A549 (cell line): Measurements from ENCODE around the gene STAT4. TPM values are rescaled to one million over a fixed set of nuclear protein-coding genes. Genes with fewer than 3 reads are reported as not detected.

ENCODE experiments used
- ATAC-seq, 2 experiments: fragments of 200-7000 bp in 1 of 2; fragments of >200 bp in 1 of 2; cut with Nextera tagmentation in 1 of 2; cut with Tn5 transposase in 1 of 2; 3 replicates each; pipeline versions ENCODE4 v1.8.0 to v1.9.1; 2018 to 2020; ENCODE audit warnings: mild to moderate bottlenecking in 1 of 2, moderate library complexity in 1 of 2
- CTCF ChIA-PET: fragments of 300-600 bp; sonication (Branson Sonifier 250); formaldehyde crosslinking; extraction: SDS; loops from one replicate; lab custom pipeline; 2021; ENCODE audit warnings: antibody characterized with exemption, inconsistent platforms; lab: Yijun Ruan, JAX
- POLR2A ChIA-PET: fragments of 350-600 bp; formaldehyde crosslinking; extraction: SDS; loops from one replicate; lab custom pipeline; 2021; ENCODE audit warnings: antibody characterized with exemption, inconsistent platforms; lab: Yijun Ruan, JAX
- DNase-seq, 2 experiments: peaks; one replicate each; pipeline versions ENCODE4 v3.0.0 to v3.0.0-alpha.2; 2011 to 2016; ENCODE audit warnings: low read depth in 1 of 2, low spot score in 1 of 2
- FAIRE-seq: peaks from 2 replicates; lab custom pipeline; 2011; peaks lifted over from hg19 to GRCh38; lab: Jason Lieb, UNC
- H3K27ac ChIP-seq, 2 experiments: fragments of >200 bp; sonication (Bioruptor Twin); formaldehyde crosslinking; 3 replicates each; pipeline ENCODE4 v1.5.1; 2016 to 2017
- H3K4me1 ChIP-seq: fragments of >200 bp; sonication (Bioruptor Twin); formaldehyde crosslinking; 3 replicates; pipeline ENCODE4 v1.6.1; 2016
- H3K4me2 ChIP-seq: fragments of >200 bp; sonication (Bioruptor Twin); formaldehyde crosslinking; 3 replicates; pipeline ENCODE4 v1.6.1; 2016
- H3K4me3 ChIP-seq: fragments of >200 bp; sonication (Bioruptor Twin); formaldehyde crosslinking; 3 replicates; pipeline ENCODE4 v1.5.1; 2016
- H3K9me3 ChIP-seq: fragments of >200 bp; sonication (Bioruptor Twin); formaldehyde crosslinking; 3 replicates; pipeline ENCODE4 v1.6.1; 2016
- BHLHE40 ChIP-seq: IDR thresholded peaks from 2 replicates; pipeline ENCODE4 v1.6.1; 2012; ENCODE audit warnings: low read depth, low read length, inconsistent platforms
- CBX2 ChIP-seq: fragments of 200-600 bp; sonication (generic); IDR thresholded peaks from 2 replicates; pipeline ENCODE4 v1.6.1; 2016; ENCODE audit warnings: low read depth, mild to moderate bottlenecking, borderline replicate concordance
- CBX8 ChIP-seq: fragments of 200-600 bp; sonication (generic); IDR thresholded peaks from 2 replicates; pipeline ENCODE4 v1.6.1; 2016
- CEBPB ChIP-seq, 2 experiments: fragments of >200 bp in 1 of 2; sonication (Bioruptor Twin) in 1 of 2; formaldehyde crosslinking in 1 of 2; IDR thresholded peaks; 2 replicates each; pipeline ENCODE4 v1.6.1; 2012 to 2016
- CHD2 ChIP-seq: fragments of 150-350 bp; IDR thresholded peaks from 2 replicates; pipeline ENCODE4 v1.6.1; 2014; ENCODE audit warnings: low read length; ENCODE audit not compliant: partially characterized antibody
- EHF ChIP-seq: fragments of 250-450 bp; sonication (Bioruptor Pico); IDR thresholded peaks from 2 replicates; pipeline ENCODE4 v1.5.0; 2020; ENCODE audit warnings: mild to moderate bottlenecking
- EP300 ChIP-seq, 2 experiments: fragments of >200 bp; sonication (Bioruptor Twin); formaldehyde crosslinking; IDR thresholded peaks; 2 replicates in 1 of 2; 3 replicates in 1 of 2; pipeline ENCODE4 v1.6.1; 2016 to 2017
- GATA3 ChIP-seq: IDR thresholded peaks from 2 replicates; pipeline ENCODE4 v1.6.1; 2012; ENCODE audit warnings: borderline replicate concordance
- HEYL ChIP-seq: fragments of 250-450 bp; sonication (Bioruptor Pico); IDR thresholded peaks from 2 replicates; pipeline ENCODE4 v1.8.0; 2021; ENCODE audit warnings: mild to moderate bottlenecking, moderate library complexity
- HOXB13 ChIP-seq: fragments of 250-450 bp; sonication (Bioruptor Pico); IDR thresholded peaks from 2 replicates; pipeline ENCODE4 v1.5.0; 2020; ENCODE audit warnings: low read depth, mild to moderate bottlenecking, moderate library complexity
- HOXB5 ChIP-seq: fragments of 250-450 bp; sonication (Bioruptor Pico); IDR thresholded peaks from 2 replicates; pipeline ENCODE4 v1.5.0; 2020; ENCODE audit warnings: mild to moderate bottlenecking, moderate library complexity
- JUN ChIP-seq, 2 experiments: fragments of >200 bp; sonication (Bioruptor Twin); formaldehyde crosslinking; IDR thresholded peaks; 2 replicates in 1 of 2; 3 replicates in 1 of 2; pipeline ENCODE4 v1.6.1; 2016 to 2017
- JUNB ChIP-seq: fragments of >200 bp; sonication (Bioruptor Twin); formaldehyde crosslinking; IDR thresholded peaks from 2 replicates; pipeline ENCODE4 v1.6.1; 2016
- MAX ChIP-seq: IDR thresholded peaks from 2 replicates; pipeline ENCODE4 v1.6.1; 2012
- MYC ChIP-seq: IDR thresholded peaks from 2 replicates; pipeline ENCODE4 v1.6.1; 2012; ENCODE audit warnings: mild to moderate bottlenecking, inconsistent platforms, low read length, improper control_type of control experiment, borderline replicate concordance
- NPAS2 ChIP-seq: fragments of 250-450 bp; sonication (Bioruptor Pico); IDR thresholded peaks from 2 replicates; pipeline ENCODE4 v1.8.0; 2022; ENCODE audit warnings: mild to moderate bottlenecking, moderate library complexity, borderline replicate concordance
- PHF8 ChIP-seq: fragments of 200-600 bp; sonication (generic); IDR thresholded peaks from 2 replicates; pipeline ENCODE4 v1.6.1; 2016; ENCODE audit warnings: low read depth, mild to moderate bottlenecking, antibody characterized with exemption, moderate library complexity, borderline replicate concordance
- POLR2A ChIP-seq: IDR thresholded peaks from 2 replicates; pipeline ENCODE4 v1.6.1; 2012; ENCODE audit warnings: mild to moderate bottlenecking, low read length
- POLR2AphosphoS2 ChIP-seq: conservative IDR thresholded peaks from 2 replicates; pipeline ENCODE4 v1.6.1; 2012; ENCODE audit warnings: low read length, improper control_type of control experiment, inconsistent platforms
- RAD21 ChIP-seq, 2 experiments: fragments of >200 bp in 1 of 2; sonication (Bioruptor Twin) in 1 of 2; formaldehyde crosslinking in 1 of 2; IDR thresholded peaks in 1 of 2; conservative IDR thresholded peaks in 1 of 2; 2 replicates in 1 of 2; 3 replicates in 1 of 2; pipeline ENCODE4 v1.6.1; 2012 to 2018; ENCODE audit warnings: inconsistent platforms in 1 of 2
- RARB ChIP-seq: fragments of 250-450 bp; sonication (Bioruptor Pico); IDR thresholded peaks from 2 replicates; pipeline ENCODE4 v1.8.0; 2021; ENCODE audit warnings: mild to moderate bottlenecking, moderate library complexity
- RCOR1 ChIP-seq: fragments of 150-350 bp; IDR thresholded peaks from 2 replicates; pipeline ENCODE4 v1.6.1; 2014; ENCODE audit warnings: antibody characterized with exemption, low read length, low read depth
- RFX5 ChIP-seq: fragments of 450-650 bp; IDR thresholded peaks from 2 replicates; pipeline ENCODE4 v1.7.1; 2014; ENCODE audit warnings: antibody characterized with exemption, mild to moderate bottlenecking, moderate library complexity
- SMC3 ChIP-seq: fragments of >200 bp; sonication (Bioruptor Twin); formaldehyde crosslinking; IDR thresholded peaks from 3 replicates; pipeline ENCODE4 v1.6.1; 2018; ENCODE audit warnings: inconsistent platforms
- SREBF2 ChIP-seq: fragments of 450-650 bp; IDR thresholded peaks from 2 replicates; pipeline ENCODE4 v1.6.1; 2014; ENCODE audit warnings: mild to moderate bottlenecking, moderate library complexity
- TFCP2L1 ChIP-seq: fragments of 250-450 bp; sonication (Bioruptor Pico); IDR thresholded peaks from 2 replicates; pipeline ENCODE4 v1.5.0; 2021; ENCODE audit warnings: mild to moderate bottlenecking
- USF2 ChIP-seq: fragments of 450-650 bp; IDR thresholded peaks from 2 replicates; pipeline ENCODE4 v1.6.1; 2014; ENCODE audit warnings: antibody characterized with exemption
- ZC3H11A ChIP-seq: fragments of 450-650 bp; IDR thresholded peaks from 2 replicates; pipeline ENCODE4 v1.6.1; 2014; ENCODE audit warnings: antibody characterized with exemption, mild to moderate bottlenecking
- WGBS: methylation state at CpG from one replicate; pipeline ENCODE4 v1.1.6; 2017; ENCODE audit errors: missing lambda C conversion rate; 5-methylcytosine and 5-hydroxymethylcytosine counted together
- polyA plus RNA-seq, 4 experiments: library from polyadenylated mRNA; depleted of rRNA in 3 of 4; stranded (reverse); fragments of >200 nt; fragmentation: RNase III in 1 of 4; extraction: RNeasy Plus Mini Kit Qiagen cat#74134 plus additional on column Dnase treatment in 1 of 4; gene quantifications; 2 replicates in 3 of 4; 3 replicates in 1 of 4; pipeline ENCODE4 v1.2.3, GENCODE V29; 2011 to 2017
- TF ChIP-seq, protein P1 (sequence below): fragments of >200 bp; sonication (Bioruptor Twin); formaldehyde crosslinking; IDR thresholded peaks from 3 replicates; pipeline ENCODE4 v1.5.1; 2016

STAT4 gene
- polyA plus RNA-seq, 2 of the 4 experiments (the other 2 are of a cell fraction): 11.6 to 34.4 TPM

DNA sequence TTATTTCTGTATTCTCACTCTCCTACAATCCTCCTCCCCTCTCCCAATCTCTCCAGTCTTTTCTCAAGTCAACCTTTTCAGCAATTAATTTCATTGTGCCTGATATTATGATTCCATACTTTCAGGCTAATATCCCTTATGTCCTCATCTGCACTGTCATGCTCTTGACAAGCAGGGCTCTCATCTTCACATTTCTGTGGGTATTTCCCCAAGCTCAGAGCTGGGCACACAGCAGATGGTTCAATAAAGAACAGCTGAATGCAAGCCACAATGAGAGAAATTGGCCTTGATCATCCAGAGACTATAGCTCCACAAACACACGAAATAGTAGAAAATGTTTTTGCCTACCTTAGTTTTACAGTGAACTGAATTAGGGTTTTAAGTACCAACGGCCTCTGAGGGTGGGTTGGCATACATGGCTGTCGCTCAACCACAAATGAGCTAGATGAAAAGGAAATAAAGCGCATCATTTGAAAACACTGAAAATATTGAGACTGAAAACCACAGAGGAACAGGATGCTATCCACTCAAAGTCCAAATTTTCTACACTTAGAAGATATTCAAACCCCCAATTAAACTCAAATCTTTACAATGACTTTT lies 89.3 kb downstream of the STAT4 start:
- WGBS: 74% methylated on average over 4 of the region's 4 CpGs
- DNase-seq: no peak
- FAIRE-seq: no peak
- CTCF ChIA-PET: interaction anchor here (0.6 to 2.9 kb wide), 3 partner anchors 9 to 771 kb away, joined by 3 to 15 read pairs (median 3); no protein-coding TSS in a partner anchor
- no peak overlapping the region for H3K4me2 ChIP-seq
- TF ChIP-seq SMC3 (no peak), GATA3 (no peak), RFX5 (no peak), RAD21 (conservative IDR thresholded peaks at IDR 0.05 in 1 of 2, IDR thresholded peaks at IDR 0.05 in 1 of 2) (no peak), SREBF2 (no peak), HOXB5 (CRISPR knock-in tag) (no peak), MYC (no peak), NPAS2 (no peak), EHF (CRISPR knock-in tag) (no peak)
- no peak overlapping the region for H3K27ac ChIP-seq
- H3K4me1 ChIP-seq: no peaks in the 10 kb centered on the region
- H3K4me3 ChIP-seq: no peak overlapping the region
- H3K9me3 ChIP-seq: no peaks in the 10 kb centered on the region
- POLR2A ChIA-PET: no interaction called here
- no peak for ATAC-seq

- ChIA-PET POLR2A (interaction anchor here (0.6 kb wide), 1 partner anchor 9 kb away, joined by 3 read pairs; no protein-coding TSS in a partner anchor), CTCF (interaction anchor here (1.0 to 1.1 kb wide), 2 partner anchors 44 to 96 kb away, joined by 3 read pairs; no protein-coding TSS in a partner anchor)
- H3K27ac ChIP-seq: no peak overlapping the region
- H3K4me2 ChIP-seq: no peak overlapping the region
- no peak overlapping the region for H3K4me3 ChIP-seq
- H3K4me1 ChIP-seq: no peaks in the 10 kb centered on the region
- no peak for FAIRE-seq
- no peak for ATAC-seq
- no peak for DNase-seq
- H3K9me3 ChIP-seq: no peaks in the 10 kb centered on the region
- TF ChIP-seq JUN (IDR thresholded peaks at IDR 0.05): no peak
- TF ChIP-seq HOXB13: no peak
- no peak for TF ChIP-seq CHD2
- no peak for TF ChIP-seq CEBPB (IDR thresholded peaks at IDR 0.05)
- no peak for TF ChIP-seq CBX8
- no peak for TF ChIP-seq USF2
- no peak for TF ChIP-seq CBX2
- no peak for TF ChIP-seq JUNB
- TF ChIP-seq ZC3H11A: no peak
- TF ChIP-seq, all 56 proteins: peak for 0
- 67% methylated on average over 3 of the region's 3 CpGs for WGBS
Observed at GRCh38 chr2:191059308-191059707, 91.5 kb downstream of the STAT4 start.

DNA sequence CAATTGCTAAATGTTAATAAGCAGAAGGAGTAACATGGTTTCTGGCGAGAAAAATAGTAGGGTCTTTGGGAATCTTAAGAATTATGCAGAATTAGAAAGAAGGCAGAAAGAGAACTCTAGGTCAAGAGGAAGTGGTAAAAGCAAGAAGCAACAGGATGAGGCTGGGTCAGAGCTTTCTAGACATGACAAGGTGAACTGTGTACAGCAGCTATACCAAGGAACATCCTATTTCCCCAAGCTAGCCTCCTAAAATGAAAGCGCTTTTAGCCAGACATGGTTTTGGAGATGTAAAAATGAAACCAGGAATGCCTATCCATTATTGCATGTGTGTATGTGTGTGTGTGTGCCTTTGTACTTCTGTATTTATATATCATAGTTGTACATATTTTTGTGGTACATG lies 94.6 kb downstream of the STAT4 start:
- Histone ChIP-seq H3K4me2 (no peak overlapping the region), H3K27ac (peak overlapping the region in 1 of 2 experiments; percentile 54; a peak in 3 of 6 replicates), H3K4me1 (peaks cover 20% of the 10 kb centered on the region), H3K4me3 (no peak overlapping the region), H3K9me3 (no peaks in the 10 kb centered on the region)
- ATAC-seq: no peak
- CTCF ChIA-PET: interaction anchor here (3.4 kb wide), 1 partner anchor 99 kb away, joined by 15 read pairs; no protein-coding TSS in a partner anchor
- no peak for FAIRE-seq
- TF ChIP-seq SMC3 (no peak), MYC (no peak), SREBF2 (no peak), BHLHE40 (no peak), TFCP2L1 (CRISPR knock-in tag) (no peak), CBX2 (no peak)
- DNase-seq: no peak
- 92% methylated on average over 2 of the region's 2 CpGs for WGBS
- POLR2A ChIA-PET: no interaction called here

GRCh38 chr2:191053256-191053655 lies 97.5 kb downstream of the STAT4 start:
- no peak overlapping the region for H3K4me2 ChIP-seq
- no peak for ATAC-seq
- DNase-seq: no peak
- peak; percentile 7 for FAIRE-seq
- no peak overlapping the region for H3K4me3 ChIP-seq
- H3K27ac ChIP-seq: peak overlapping the region; percentile 92 to 98; a peak in 5 of 6 replicates
- POLR2A ChIA-PET: interaction anchor here (1.0 to 1.6 kb wide), 3 partner anchors 33 to 624 kb away, joined by 4 to 8 read pairs (median 5); partner anchors contain the start of gene NABP1
- H3K9me3 ChIP-seq: no peaks in the 10 kb centered on the region
- CTCF ChIA-PET: interaction anchor here (1.0 to 7.9 kb wide), 23 partner anchors 10 to 486 kb away, joined by 3 to 97 read pairs (median 9); partner anchors contain the start of gene STAT4
- H3K4me1 ChIP-seq: peaks cover 43% of the 10 kb centered on the region
- WGBS: 80% methylated on average over 6 of the region's 6 CpGs
- TF ChIP-seq PHF8: no peak
- TF ChIP-seq POLR2A: no peak
- no peak for TF ChIP-seq HOXB13
- no peak for TF ChIP-seq CBX2
- TF ChIP-seq RARB (CRISPR knock-in tag): no peak
- no peak for TF ChIP-seq RFX5
- TF ChIP-seq RCOR1: no peak
- no peak for TF ChIP-seq MAX
- TF ChIP-seq, protein P1, sequence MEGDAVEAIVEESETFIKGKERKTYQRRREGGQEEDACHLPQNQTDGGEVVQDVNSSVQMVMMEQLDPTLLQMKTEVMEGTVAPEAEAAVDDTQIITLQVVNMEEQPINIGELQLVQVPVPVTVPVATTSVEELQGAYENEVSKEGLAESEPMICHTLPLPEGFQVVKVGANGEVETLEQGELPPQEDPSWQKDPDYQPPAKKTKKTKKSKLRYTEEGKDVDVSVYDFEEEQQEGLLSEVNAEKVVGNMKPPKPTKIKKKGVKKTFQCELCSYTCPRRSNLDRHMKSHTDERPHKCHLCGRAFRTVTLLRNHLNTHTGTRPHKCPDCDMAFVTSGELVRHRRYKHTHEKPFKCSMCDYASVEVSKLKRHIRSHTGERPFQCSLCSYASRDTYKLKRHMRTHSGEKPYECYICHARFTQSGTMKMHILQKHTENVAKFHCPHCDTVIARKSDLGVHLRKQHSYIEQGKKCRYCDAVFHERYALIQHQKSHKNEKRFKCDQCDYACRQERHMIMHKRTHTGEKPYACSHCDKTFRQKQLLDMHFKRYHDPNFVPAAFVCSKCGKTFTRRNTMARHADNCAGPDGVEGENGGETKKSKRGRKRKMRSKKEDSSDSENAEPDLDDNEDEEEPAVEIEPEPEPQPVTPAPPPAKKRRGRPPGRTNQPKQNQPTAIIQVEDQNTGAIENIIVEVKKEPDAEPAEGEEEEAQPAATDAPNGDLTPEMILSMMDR: no peak
- no peak for TF ChIP-seq USF2
- TF ChIP-seq EHF (CRISPR knock-in tag): no peak
- TF ChIP-seq HOXB5 (CRISPR knock-in tag): no peak
- no peak for TF ChIP-seq EP300 (IDR thresholded peaks at IDR 0.05)
- no peak for TF ChIP-seq POLR2AphosphoS2
- no peak for TF ChIP-seq HEYL
- no peak for TF ChIP-seq SMC3
